H9 (cell line): ENCODE results near the gene PIP5K1C. TPM values are rescaled to one million over a fixed set of nuclear protein-coding genes. Genes with fewer than 3 reads are reported as not detected.

Source experiments
- DNase-seq: peaks from one replicate; pipeline ENCODE4 v3.0.0-alpha.2; 2017
- H2AFZ ChIP-seq: one replicate; pipeline ENCODE4 v1.6.1; 2013; ENCODE audit warnings: mild to moderate bottlenecking, low read length, control low read depth, moderate library complexity
- H2AK5ac ChIP-seq: 2 replicates; pipeline ENCODE4 v1.6.1; 2013; ENCODE audit warnings: low read length, control low read depth, mixed read lengths; ENCODE audit not compliant: insufficient read length
- H2BK120ac ChIP-seq: one replicate; pipeline ENCODE4 v1.6.1; 2013; ENCODE audit warnings: low read depth, mild to moderate bottlenecking, low read length, control low read depth, inconsistent platforms; ENCODE audit not compliant: poor library complexity, severe bottlenecking
- H2BK12ac ChIP-seq: 2 replicates; pipeline ENCODE4 v1.6.1; 2013; ENCODE audit warnings: low read length, control low read depth, mixed read lengths, low read depth; ENCODE audit not compliant: insufficient read length
- H2BK15ac ChIP-seq: 2 replicates; pipeline ENCODE4 v1.6.1; 2013; ENCODE audit warnings: low read depth, low read length, control low read depth
- H2BK20ac ChIP-seq: one replicate; pipeline ENCODE4 v1.6.1; 2013; ENCODE audit warnings: low read depth, mild to moderate bottlenecking, low read length, control low read depth, inconsistent platforms; ENCODE audit not compliant: poor library complexity, severe bottlenecking
- H2BK5ac ChIP-seq: 2 replicates; pipeline ENCODE4 v1.6.1; 2013; ENCODE audit warnings: low read length, control low read depth, mixed read lengths; ENCODE audit not compliant: insufficient read length
- H3K14ac ChIP-seq: 2 replicates; pipeline ENCODE4 v1.6.1; 2013; ENCODE audit warnings: low read length, control low read depth; ENCODE audit not compliant: insufficient read depth
- H3K18ac ChIP-seq: 2 replicates; pipeline ENCODE4 v1.6.1; 2013; ENCODE audit warnings: low read depth, mild to moderate bottlenecking, mixed read lengths, low read length, control low read depth; ENCODE audit not compliant: insufficient read length
- H3K23ac ChIP-seq: 2 replicates; pipeline ENCODE4 v1.6.1; 2013; ENCODE audit warnings: low read length, control low read depth, mixed read lengths, low read depth; ENCODE audit not compliant: insufficient read length
- H3K23me2 ChIP-seq: 2 replicates; pipeline ENCODE4 v1.6.1; 2013; ENCODE audit warnings: low read depth, mild to moderate bottlenecking, mixed read lengths, low read length, control low read depth; ENCODE audit not compliant: insufficient read length, poor library complexity, severe bottlenecking
- H3K27ac ChIP-seq: 2 replicates; pipeline ENCODE4 v1.5.1; 2013; ENCODE audit warnings: low read length, control low read depth, mixed read lengths, low read depth; ENCODE audit not compliant: insufficient read length
- H3K27me3 ChIP-seq: 2 replicates; pipeline ENCODE4 v1.6.1; 2013; ENCODE audit warnings: low read length, control low read depth, inconsistent platforms; ENCODE audit not compliant: insufficient read depth
- H3K4ac ChIP-seq: 2 replicates; pipeline ENCODE4 v1.6.1; 2013; ENCODE audit warnings: low read depth, mild to moderate bottlenecking, control low read depth, inconsistent platforms, low read length, moderate library complexity
- H3K4me1 ChIP-seq: 2 replicates; pipeline ENCODE4 v1.6.1; 2013; ENCODE audit warnings: low read length, control low read depth, inconsistent platforms; ENCODE audit not compliant: insufficient read depth
- H3K4me2 ChIP-seq: 2 replicates; pipeline ENCODE4 v1.6.1; 2013; ENCODE audit warnings: low read length, control low read depth, mixed read lengths; ENCODE audit not compliant: insufficient read length, insufficient read depth
- H3K56ac ChIP-seq: 2 replicates; pipeline ENCODE4 v1.6.1; 2013; ENCODE audit warnings: low read depth, mild to moderate bottlenecking, mixed read lengths, low read length, control low read depth; ENCODE audit not compliant: insufficient read length
- H3K79me1 ChIP-seq: 2 replicates; pipeline ENCODE4 v1.6.1; 2013; ENCODE audit warnings: low read depth, mild to moderate bottlenecking, moderate library complexity, low read length, control low read depth, inconsistent platforms; ENCODE audit not compliant: insufficient read depth, poor library complexity, severe bottlenecking
- H3K79me2 ChIP-seq: 2 replicates; pipeline ENCODE4 v1.6.1; 2013; ENCODE audit warnings: low read length, control low read depth, inconsistent platforms; ENCODE audit not compliant: insufficient read depth
- H3K9ac ChIP-seq: 2 replicates; pipeline ENCODE4 v1.6.1; 2013; ENCODE audit warnings: low read length, control low read depth, mixed read lengths; ENCODE audit not compliant: insufficient read length; ENCODE audit errors: extremely low read depth
- H3K9me3 ChIP-seq: one replicate; pipeline ENCODE4 v1.6.1; 2013; ENCODE audit warnings: low read depth, low read length, inconsistent platforms; ENCODE audit not compliant: control insufficient read depth
- H3T11ph ChIP-seq: one replicate; pipeline ENCODE4 v1.6.1; 2013; ENCODE audit warnings: mild to moderate bottlenecking, low read length, control low read depth, inconsistent platforms
- H4K20me1 ChIP-seq: one replicate; pipeline ENCODE4 v1.6.1; 2013; ENCODE audit not compliant: control insufficient read depth, insufficient read length, insufficient read depth
- H4K5ac ChIP-seq: 2 replicates; pipeline ENCODE4 v1.6.1; 2013; ENCODE audit warnings: low read depth, mild to moderate bottlenecking, mixed read lengths, low read length, control low read depth; ENCODE audit not compliant: insufficient read length
- H4K8ac ChIP-seq: replicated peaks from 2 replicates; pipeline ENCODE4 v1.6.1; 2013; ENCODE audit warnings: low read length, control low read depth, mixed read lengths, low read depth; ENCODE audit not compliant: insufficient read length
- H4K91ac ChIP-seq: 2 replicates; pipeline ENCODE4 v1.6.1; 2013; ENCODE audit warnings: low read depth, mild to moderate bottlenecking, moderate library complexity, mixed read lengths, low read length, control low read depth; ENCODE audit not compliant: insufficient read length
- H3K27ac Mint-ChIP-seq, 3 experiments: 2 replicates in 2 of 3; 3 replicates in 1 of 3; pipeline ENCODE4 v1.8.0; 2020 to 2021; ENCODE audit warnings: mixed read lengths in 3 of 3, mild to moderate bottlenecking in 1 of 3, moderate library complexity in 1 of 3
- H3K27me3 Mint-ChIP-seq: 2 replicates; pipeline ENCODE4 v1.8.0; 2021; ENCODE audit warnings: low read depth, mild to moderate bottlenecking, moderate library complexity, mixed read lengths
- H3K36me3 Mint-ChIP-seq, 3 experiments: 2 replicates in 2 of 3; 3 replicates in 1 of 3; pipeline ENCODE4 v1.8.0; 2020 to 2021; ENCODE audit warnings: low read depth in 3 of 3, mixed read lengths in 3 of 3; ENCODE audit not compliant: insufficient read depth in 1 of 3
- H3K4me1 Mint-ChIP-seq, 2 experiments: 2 replicates each; pipeline ENCODE4 v1.8.0; 2020; ENCODE audit warnings: mixed read lengths in 2 of 2
- H3K4me3 Mint-ChIP-seq, 2 experiments: 2 replicates in 1 of 2; 3 replicates in 1 of 2; pipeline ENCODE4 v1.8.0; 2020 to 2021; ENCODE audit warnings: mild to moderate bottlenecking in 2 of 2, mixed read lengths in 2 of 2, moderate library complexity in 1 of 2
- H3K9me3 Mint-ChIP-seq, 2 experiments: 2 replicates in 1 of 2; 3 replicates in 1 of 2; pipeline ENCODE4 v1.8.0; 2020; ENCODE audit warnings: mild to moderate bottlenecking in 2 of 2, mixed read lengths in 2 of 2, moderate library complexity in 1 of 2
- CTCF ChIP-seq: fragments of 200-600 bp; sonication (generic); conservative IDR thresholded peaks from 3 replicates; pipeline ENCODE4 v1.8.0; 2021; ENCODE audit warnings: antibody characterized with exemption, mild to moderate bottlenecking
- WGBS: extraction: QIAGEN DNeasy Blood & Tissue Kit; methylation state at CpG from one replicate; pipeline ENCODE4 v1.1.7; 2013; ENCODE audit warnings: missing lambda C conversion rate, low lambda C conversion rate, mixed read lengths; ENCODE audit not compliant: insufficient read length; ENCODE audit errors: extremely low coverage; 5-methylcytosine and 5-hydroxymethylcytosine counted together
- total RNA-seq: library from RNA; stranded (reverse); gene quantifications from 2 replicates; pipeline ENCODE4 v1.2.1, GENCODE V29; 2021

PIP5K1C gene
- total RNA-seq, 1 experiment from 2014 or later, result 41.7 TPM

- H3K27ac ChIP-seq, result no peak overlapping the region
- H3K79me1 ChIP-seq, result no peaks in the 10 kb centered on the region
- Mint-ChIP-seq H3K27me3 (no peaks in the 10 kb centered on the region; the same call in 1 of the 2 replicates), H3K36me3 (peaks cover 0 to 51% (median 18%) of the 10 kb centered on the region in 3 experiments; a peak in 5 of 7 replicates), H3K4me1 (peaks cover 6 to 10% of the 10 kb centered on the region in 2 experiments), H3K9me3 (no peaks in the 10 kb centered on the region), H3K4me3 (no peak overlapping the region), H3K27ac (peak overlapping the region in 1 of 3 experiments; percentile 57; a peak in 2 of 7 replicates)
- H3K18ac ChIP-seq, result no peak overlapping the region
- no peak overlapping the region for H3K23ac ChIP-seq
- no peak overlapping the region for H2BK15ac ChIP-seq
- no peak overlapping the region for H4K5ac ChIP-seq
- no peak overlapping the region for H3K4me2 ChIP-seq
- H3K9ac ChIP-seq, result no peak overlapping the region
- H2BK120ac ChIP-seq, result no peak overlapping the region
- no peak overlapping the region for H4K91ac ChIP-seq
- no peaks in the 10 kb centered on the region for H3K79me2 ChIP-seq
- no peak for DNase-seq
- no peaks in the 10 kb centered on the region for H3K4me1 ChIP-seq
- H3K4ac ChIP-seq, result no peak overlapping the region
- no peak overlapping the region for H3T11ph ChIP-seq
- no peak overlapping the region for H2BK5ac ChIP-seq
- H4K20me1 ChIP-seq, result no peaks in the 10 kb centered on the region
- H4K8ac ChIP-seq, result no peak overlapping the region
- H2AK5ac ChIP-seq, result no peak overlapping the region
- WGBS, result no CpG with 5 or more reads among the region's 20 CpGs
- H3K23me2 ChIP-seq, result no peaks in the 10 kb centered on the region
- no peak overlapping the region for H2BK20ac ChIP-seq
- no peak overlapping the region for H2BK12ac ChIP-seq
- H2AFZ ChIP-seq, result no peak overlapping the region
- TF ChIP-seq CTCF, result no peak
- no peaks in the 10 kb centered on the region for H3K9me3 ChIP-seq
- H3K14ac ChIP-seq, result no peak overlapping the region
- H3K56ac ChIP-seq, result no peak overlapping the region
- H3K27me3 ChIP-seq, result no peaks in the 10 kb centered on the region
Observed at GRCh38 chr19:3733549-3734309, 33.5 kb upstream of the PIP5K1C start.
